ENCODE data around the gene B3GLCT. TPM values are rescaled to one million over a fixed set of nuclear protein-coding genes. Genes with fewer than 3 reads are reported as not detected.

B3GLCT gene
- polyA plus RNA-seq, 1 of the 3 experiments (the other 2 are of a cell fraction): 2.4 TPM

- H3F3A ChIP-seq (replicated peaks; ENCODE audit: insufficient read depth): peaks cover 3% of the 10 kb centered on the region
- no peak overlapping the region for H3K9ac ChIP-seq
- WGBS (ENCODE audit: low lambda C conversion rate): 100% methylated on average over 2 of the region's 2 CpGs
- no peaks in the 10 kb centered on the region for H3K9me3 ChIP-seq
- H3K4me2 ChIP-seq: no peak overlapping the region
- no peaks in the 10 kb centered on the region for H4K20me1 ChIP-seq (ENCODE audit: insufficient read depth)
- H3K4me3 ChIP-seq (ENCODE audit: low read depth in 2 of 2, low read length in 1 of 2): no peak overlapping the region
- ChIA-PET POLR2A (no interaction called here), CTCF (interaction anchor here (0.6 to 26.3 kb wide), 4 partner anchors 9 to 202 kb away, joined by 3 to 383 read pairs (median 4); no protein-coding TSS in a partner anchor)
- H3K27ac ChIP-seq (ENCODE audit: low read depth in 2 of 2, low read length in 1 of 2): no peak overlapping the region
- no peak overlapping the region for H2AFZ ChIP-seq (ENCODE audit: low read depth)
- no peak for DNase-seq
- no peaks in the 10 kb centered on the region for H3K79me2 ChIP-seq (ENCODE audit: insufficient read depth)
- TF ChIP-seq FOSL2 (IDR thresholded peaks at IDR 0.05; ENCODE audit: borderline replicate concordance, low read depth): no peak
- no peak for TF ChIP-seq EP300 (IDR thresholded peaks at IDR 0.05; ENCODE audit: borderline replicate concordance in 1 of 2, low read depth in 1 of 2, low read length in 1 of 2)
- TF ChIP-seq RCOR1 (IDR thresholded peaks at IDR 0.05; ENCODE audit: low read length): no peak
- no peak for TF ChIP-seq USF1 (IDR thresholded peaks at IDR 0.05; ENCODE audit: borderline replicate concordance, low read depth)
- TF ChIP-seq REST (IDR thresholded peaks at IDR 0.05; ENCODE audit: low read depth, low read length): no peak
- no peak for TF ChIP-seq EZH2phosphoT487 (IDR thresholded peaks at IDR 0.05; ENCODE audit: borderline replicate concordance, low read depth)
- TF ChIP-seq PBX3 (IDR thresholded peaks at IDR 0.05): no peak
- no peak for TF ChIP-seq TEAD4 (IDR thresholded peaks at IDR 0.05; ENCODE audit: borderline replicate concordance, insufficient read depth)
- TF ChIP-seq SIN3A (IDR thresholded peaks at IDR 0.05; ENCODE audit: borderline replicate concordance, low read depth, low read length): no peak
- TF ChIP-seq MAX (IDR thresholded peaks at IDR 0.05; ENCODE audit: low read depth): no peak
- no peaks in the 10 kb centered on the region for H3K9me2 ChIP-seq
- H3K27me3 ChIP-seq (ENCODE audit: insufficient read depth): no peaks in the 10 kb centered on the region
- no peaks in the 10 kb centered on the region for H3K36me3 ChIP-seq (replicated peaks in 1 of 2; ENCODE audit: control insufficient read depth in 1 of 2, insufficient read depth in 2 of 2, low read length in 1 of 2)
- peaks cover 0 to 3% of the 10 kb centered on the region in 2 experiments; a peak in 3 of 4 replicates for H3K4me1 ChIP-seq (ENCODE audit: control insufficient read depth in 1 of 2, insufficient read depth in 2 of 2, low read depth in 1 of 2, low read length in 1 of 2)
Measured at GRCh38 chr13:31223640-31224039, 23.9 kb downstream of the B3GLCT start.
